Stimulated activated CD8-positive, alpha-beta memory T cell treated with anti-CD3 and anti-CD28 coated beads, Interleukin-15, amount 100 ng/mL, for 24 hours (primary cell): Measurements from ENCODE around the gene TBX15.

Experiments used
- DNase-seq: peaks from one replicate; pipeline ENCODE4 v3.0.0-alpha.2; 2020; ENCODE audit warnings: low read depth

Gene TBX15

GRCh38 chr1:119001181-119002027 is 13.3 kb upstream of the TBX15 start:
- DNase-seq = no peak

GRCh38 chr1:119000371-119001180 is 12.4 kb upstream of the TBX15 start:
- no peak for DNase-seq

- no peak for DNase-seq
These were observed 11.4 kb upstream of the TBX15 start for GRCh38 chr1:118999348-119000071.

GRCh38 chr1:118998171-118998570 is 10.0 kb upstream of the TBX15 start:
- DNase-seq = no peak

GRCh38 chr1:118997225-118997624 is 9.1 kb upstream of the TBX15 start:
- no peak for DNase-seq

- DNase-seq = no peak
These were observed 7.3 kb upstream of the TBX15 start for GRCh38 chr1:118995312-118996016.

- DNase-seq = no peak
These were observed 5.5 kb upstream of the TBX15 start for GRCh38 chr1:118993700-118994026.

- no peak for DNase-seq
These were observed 4.9 kb upstream of the TBX15 start for GRCh38 chr1:118992868-118993699.

GRCh38 chr1:118992237-118992825 is 4.2 kb upstream of the TBX15 start:
- DNase-seq = no peak

GRCh38 chr1:118991448-118991847 is 3.3 kb upstream of the TBX15 start:
- no peak for DNase-seq

GRCh38 chr1:118990513-118991152 is 2.5 kb upstream of the TBX15 start:
- DNase-seq = no peak

- no peak for DNase-seq
These were observed 1.8 kb upstream of the TBX15 start for GRCh38 chr1:118989878-118990378.

- no peak for DNase-seq
These were observed 1.1 kb upstream of the TBX15 start for GRCh38 chr1:118989006-118989815.

GRCh38 chr1:118987468-118988185 is 516 bp downstream of the TBX15 start:
- DNase-seq = no peak

- no peak for DNase-seq
These were observed 1.3 kb downstream of the TBX15 start for GRCh38 chr1:118986555-118987467.

- no peak for DNase-seq
These were observed 2.2 kb downstream of the TBX15 start for GRCh38 chr1:118985640-118986554.
